Measurements from ENCODE around the gene EIF2B2.
A peak's percentile ranks its signal among the peaks of the same experiment; 100 is the strongest.

The EIF2B2 gene

DNA sequence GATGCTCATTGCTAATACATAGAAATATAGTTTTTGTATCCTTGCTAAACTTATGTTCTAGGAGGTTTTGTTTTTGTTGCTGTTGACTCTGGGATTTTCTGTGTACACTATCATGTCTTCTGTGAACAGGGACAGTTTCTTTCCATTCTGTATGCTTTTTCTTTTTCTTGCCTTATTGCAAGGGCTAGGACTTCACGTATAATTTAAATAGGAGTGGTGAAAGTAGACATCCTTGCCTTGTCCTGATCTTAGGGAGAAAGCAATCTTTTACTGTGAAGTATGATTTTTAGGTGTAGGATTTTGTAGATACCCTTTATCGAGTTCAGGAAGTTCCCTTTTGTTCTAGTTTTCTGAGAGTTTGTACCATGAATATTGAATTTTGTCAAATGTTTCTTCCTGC lies 1.5 kb upstream of the EIF2B2 start:
- Histone ChIP-seq H4K91ac (ENCODE audit: low read length) (no peak overlapping the region), H3K9me3 (ENCODE audit: control insufficient read depth, low read length) (no peaks in the 10 kb centered on the region), H4K8ac (ENCODE audit: low read length) (no peak overlapping the region), H3K9ac (ENCODE audit: low read length) (no peak overlapping the region), H3K4me2 (ENCODE audit: low read length, poor library complexity, severe bottlenecking) (no peak overlapping the region), H3K14ac (ENCODE audit: low read length in 2 of 2) (no peak overlapping the region), H2BK5ac (ENCODE audit: low read depth, low read length, poor library complexity, severe bottlenecking) (no peak overlapping the region), H2BK120ac (ENCODE audit: low read depth, low read length) (no peak overlapping the region), H2BK15ac (ENCODE audit: low read depth, poor library complexity, severe bottlenecking) (no peak overlapping the region), H2AK5ac (ENCODE audit: low read length, severe bottlenecking) (no peak overlapping the region), H3K18ac (ENCODE audit: low read depth in 1 of 2, low read length in 2 of 2) (no peak overlapping the region), H3K36me3 (ENCODE audit: control insufficient read depth in 1 of 2, insufficient read depth in 2 of 2, low read depth in 1 of 2, low read length in 2 of 2) (peaks cover under 1 to 14% of the 10 kb centered on the region in 2 experiments), H2AFZ (ENCODE audit: low read depth, low read length) (no peak overlapping the region), H3K23ac (ENCODE audit: low read length in 2 of 2) (no peak overlapping the region), H3K4me1 (ENCODE audit: control insufficient read depth, insufficient read depth, low read depth, low read length) (peaks cover 4% of the 10 kb centered on the region), H3K27ac (ENCODE audit: low read length, poor library complexity, severe bottlenecking) (no peak overlapping the region), H3K4ac (ENCODE audit: low read depth in 1 of 2, low read length in 2 of 2) (no peak overlapping the region), H3K27me3 (ENCODE audit: control insufficient read depth in 1 of 2, insufficient read depth in 1 of 2, low read length in 2 of 2) (no peaks in the 10 kb centered on the region), H2BK12ac (ENCODE audit: low read length in 2 of 2) (no peak overlapping the region), H3K79me1 (replicated peaks; ENCODE audit: low read length, poor library complexity, severe bottlenecking) (peaks cover 14% of the 10 kb centered on the region), H3K4me3 (ENCODE audit: insufficient read depth in 1 of 2, low read depth in 1 of 2, low read length in 2 of 2) (no peak overlapping the region)
- WGBS: 89% methylated on average over 2 of the region's 2 CpGs
- DNase-seq: no peak

DNA sequence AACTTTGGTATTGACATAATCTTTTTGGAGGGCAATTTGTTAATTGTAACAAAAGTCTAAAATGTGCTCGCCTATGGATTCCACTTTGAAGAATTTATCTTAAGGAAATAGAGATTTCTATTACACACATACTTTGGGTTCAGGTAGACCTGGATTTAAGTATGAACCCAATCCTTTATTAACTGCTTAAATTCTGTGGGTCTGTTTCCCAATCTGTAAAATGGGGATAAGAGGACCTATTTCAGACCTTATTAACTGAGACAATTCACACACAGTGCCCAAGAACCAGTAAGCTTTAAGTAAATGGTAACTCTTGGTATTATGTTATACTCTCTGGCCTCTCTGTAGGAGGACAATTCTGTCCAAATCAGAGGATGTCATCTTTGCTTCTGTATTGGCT lies 822 bp upstream of the EIF2B2 start:
- Histone ChIP-seq H3K27me3 (ENCODE audit: control insufficient read depth in 1 of 2, insufficient read depth in 1 of 2, low read length in 2 of 2) (no peaks in the 10 kb centered on the region), H3K79me1 (replicated peaks; ENCODE audit: low read length, poor library complexity, severe bottlenecking) (peaks cover 17% of the 10 kb centered on the region), H2BK120ac (ENCODE audit: low read depth, low read length) (no peak overlapping the region), H3K4me3 (ENCODE audit: insufficient read depth in 1 of 2, low read depth in 1 of 2, low read length in 2 of 2) (peak overlapping the region in 1 of 2 experiments; percentile 94), H3K4me1 (ENCODE audit: control insufficient read depth, insufficient read depth, low read depth, low read length) (peaks cover 4% of the 10 kb centered on the region), H4K8ac (ENCODE audit: low read length) (no peak overlapping the region), H3K9ac (ENCODE audit: low read length) (peak overlapping the region; percentile 94), H3K27ac (ENCODE audit: low read length, poor library complexity, severe bottlenecking) (no peak overlapping the region), H2AK5ac (ENCODE audit: low read length, severe bottlenecking) (no peak overlapping the region), H3K18ac (ENCODE audit: low read depth in 1 of 2, low read length in 2 of 2) (no peak overlapping the region), H2BK12ac (ENCODE audit: low read length in 2 of 2) (no peak overlapping the region), H2AFZ (ENCODE audit: low read depth, low read length) (no peak overlapping the region), H3K4ac (ENCODE audit: low read depth in 1 of 2, low read length in 2 of 2) (no peak overlapping the region), H4K91ac (ENCODE audit: low read length) (no peak overlapping the region), H3K9me3 (ENCODE audit: control insufficient read depth, low read length) (no peaks in the 10 kb centered on the region), H2BK5ac (ENCODE audit: low read depth, low read length, poor library complexity, severe bottlenecking) (no peak overlapping the region), H2BK15ac (ENCODE audit: low read depth, poor library complexity, severe bottlenecking) (no peak overlapping the region), H3K23ac (ENCODE audit: low read length in 2 of 2) (no peak overlapping the region), H3K4me2 (ENCODE audit: low read length, poor library complexity, severe bottlenecking) (peak overlapping the region; percentile 62), H3K14ac (ENCODE audit: low read length in 2 of 2) (no peak overlapping the region), H3K36me3 (ENCODE audit: control insufficient read depth in 1 of 2, insufficient read depth in 2 of 2, low read depth in 1 of 2, low read length in 2 of 2) (peaks cover 5 to 20% of the 10 kb centered on the region in 2 experiments)
- no peak for DNase-seq
- no CpG with 5 or more reads among the region's 1 CpG for WGBS

GRCh38 chr14:75003250-75004027 lies 718 bp downstream of the EIF2B2 start:
- Histone ChIP-seq H2BK12ac (ENCODE audit: low read length in 2 of 2) (peak overlapping the region in 1 of 2 experiments; percentile 47), H3K9ac (ENCODE audit: low read length) (peak overlapping the region; percentile 94), H4K91ac (ENCODE audit: low read length) (peak overlapping the region; percentile 47), H3K79me1 (replicated peaks; ENCODE audit: low read length, poor library complexity, severe bottlenecking) (peaks cover 19% of the 10 kb centered on the region), H3K23ac (ENCODE audit: low read length in 2 of 2) (peak overlapping the region in 1 of 2 experiments; percentile 46), H4K8ac (ENCODE audit: low read length) (peak overlapping the region; percentile 88), H3K4me3 (ENCODE audit: insufficient read depth in 1 of 2, low read depth in 1 of 2, low read length in 2 of 2) (peak overlapping the region; percentile 84 to 94), H2BK15ac (ENCODE audit: low read depth, poor library complexity, severe bottlenecking) (no peak overlapping the region), H2AK5ac (ENCODE audit: low read length, severe bottlenecking) (peak overlapping the region; percentile 27), H3K27ac (ENCODE audit: low read length, poor library complexity, severe bottlenecking) (peak overlapping the region; percentile 1), H3K4me2 (ENCODE audit: low read length, poor library complexity, severe bottlenecking) (peak overlapping the region; percentile 63), H2BK5ac (ENCODE audit: low read depth, low read length, poor library complexity, severe bottlenecking) (no peak overlapping the region), H2BK120ac (ENCODE audit: low read depth, low read length) (peak overlapping the region; percentile 27), H3K9me3 (ENCODE audit: control insufficient read depth, low read length) (no peaks in the 10 kb centered on the region), H2AFZ (ENCODE audit: low read depth, low read length) (peak overlapping the region; percentile 90), H3K4me1 (ENCODE audit: control insufficient read depth, insufficient read depth, low read depth, low read length) (peaks cover 4% of the 10 kb centered on the region), H3K14ac (ENCODE audit: low read length in 2 of 2) (peak overlapping the region in 1 of 2 experiments; percentile 78), H3K36me3 (ENCODE audit: control insufficient read depth in 1 of 2, insufficient read depth in 2 of 2, low read depth in 1 of 2, low read length in 2 of 2) (peaks cover 8 to 36% of the 10 kb centered on the region in 2 experiments), H3K27me3 (ENCODE audit: control insufficient read depth in 1 of 2, insufficient read depth in 1 of 2, low read length in 2 of 2) (no peaks in the 10 kb centered on the region), H3K18ac (ENCODE audit: low read depth in 1 of 2, low read length in 2 of 2) (peak overlapping the region; percentile 46 to 67), H3K4ac (ENCODE audit: low read depth in 1 of 2, low read length in 2 of 2) (peak overlapping the region; percentile 69 to 90)
- peak; percentile 24 for DNase-seq
- 15% methylated on average over 18 of the region's 18 CpGs for WGBS

- Histone ChIP-seq H3K79me1 (replicated peaks; ENCODE audit: low read length, poor library complexity, severe bottlenecking) (peaks cover 19% of the 10 kb centered on the region), H3K9me3 (ENCODE audit: control insufficient read depth, low read length) (no peaks in the 10 kb centered on the region), H3K4me1 (ENCODE audit: control insufficient read depth, insufficient read depth, low read depth, low read length) (peaks cover 4% of the 10 kb centered on the region), H2BK12ac (ENCODE audit: low read length in 2 of 2) (no peak overlapping the region), H2BK5ac (ENCODE audit: low read depth, low read length, poor library complexity, severe bottlenecking) (no peak overlapping the region), H2AK5ac (ENCODE audit: low read length, severe bottlenecking) (no peak overlapping the region), H3K4me2 (ENCODE audit: low read length, poor library complexity, severe bottlenecking) (no peak overlapping the region), H3K9ac (ENCODE audit: low read length) (no peak overlapping the region), H4K91ac (ENCODE audit: low read length) (no peak overlapping the region), H2BK15ac (ENCODE audit: low read depth, poor library complexity, severe bottlenecking) (no peak overlapping the region), H3K36me3 (ENCODE audit: control insufficient read depth in 1 of 2, insufficient read depth in 2 of 2, low read depth in 1 of 2, low read length in 2 of 2) (peaks cover 12 to 55% of the 10 kb centered on the region in 2 experiments), H4K8ac (ENCODE audit: low read length) (no peak overlapping the region), H2BK120ac (ENCODE audit: low read depth, low read length) (no peak overlapping the region), H3K14ac (ENCODE audit: low read length in 2 of 2) (no peak overlapping the region), H3K18ac (ENCODE audit: low read depth in 1 of 2, low read length in 2 of 2) (no peak overlapping the region), H3K27me3 (ENCODE audit: control insufficient read depth in 1 of 2, insufficient read depth in 1 of 2, low read length in 2 of 2) (no peaks in the 10 kb centered on the region), H3K23ac (ENCODE audit: low read length in 2 of 2) (no peak overlapping the region), H3K4ac (ENCODE audit: low read depth in 1 of 2, low read length in 2 of 2) (no peak overlapping the region), H2AFZ (ENCODE audit: low read depth, low read length) (no peak overlapping the region), H3K4me3 (ENCODE audit: insufficient read depth in 1 of 2, low read depth in 1 of 2, low read length in 2 of 2) (no peak overlapping the region), H3K27ac (ENCODE audit: low read length, poor library complexity, severe bottlenecking) (no peak overlapping the region)
- WGBS: 95% methylated on average over 2 of the region's 3 CpGs
- no peak for DNase-seq
Observed at GRCh38 chr14:75005357-75005756, 2.6 kb downstream of the EIF2B2 start.
